Activated CD4-positive, alpha-beta memory T cell treated with anti-CD3 and anti-CD28 coated beads, Interleukin-2, amount 10 ng/mL, durations not matched to agents 7 days and 5 days (primary cell): ENCODE results near the gene PTPN21. TPM values are rescaled to one million over a fixed set of nuclear protein-coding genes. Genes with fewer than 3 reads are reported as not detected.

Experiments used
- CTCF ChIA-PET: fragments of 350-600 bp; sonication (Branson Sonifier 250); formaldehyde crosslinking; loops from one replicate; lab custom pipeline; 2021; ENCODE audit warnings: antibody characterized with exemption, inconsistent platforms; lab: Charles Lee
- POLR2A ChIA-PET: fragments of 350-600 bp; sonication (Branson Sonifier 250); formaldehyde crosslinking; loops from one replicate; lab custom pipeline; 2021; ENCODE audit warnings: antibody characterized with exemption; lab: Charles Lee
- DNase-seq: peaks from one replicate; pipeline ENCODE4 v3.0.0-alpha.2; 2020
- H3K27ac Mint-ChIP-seq: one replicate; pipeline ENCODE4 v1.8.0; 2021; ENCODE audit warnings: mild to moderate bottlenecking, mixed read lengths
- H3K27me3 Mint-ChIP-seq: one replicate; pipeline ENCODE4 v1.8.0; 2021; ENCODE audit warnings: mixed read lengths
- H3K36me3 Mint-ChIP-seq: one replicate; pipeline ENCODE4 v1.8.0; 2021; ENCODE audit warnings: low read depth, mixed read lengths
- H3K4me1 Mint-ChIP-seq: one replicate; pipeline ENCODE4 v1.8.0; 2021; ENCODE audit warnings: mixed read lengths
- H3K4me3 Mint-ChIP-seq: one replicate; pipeline ENCODE4 v1.8.0; 2021; ENCODE audit warnings: mild to moderate bottlenecking, mixed read lengths
- H3K9me3 Mint-ChIP-seq: one replicate; pipeline ENCODE4 v1.8.0; 2021; ENCODE audit warnings: mixed read lengths
- total RNA-seq, 2 experiments: library from RNA; stranded (reverse); gene quantifications; one replicate each; pipeline ENCODE4 v1.2.3, GENCODE V29; 2021

Gene PTPN21
- total RNA-seq, 2 experiments from 2014 or later = not detected

DNA sequence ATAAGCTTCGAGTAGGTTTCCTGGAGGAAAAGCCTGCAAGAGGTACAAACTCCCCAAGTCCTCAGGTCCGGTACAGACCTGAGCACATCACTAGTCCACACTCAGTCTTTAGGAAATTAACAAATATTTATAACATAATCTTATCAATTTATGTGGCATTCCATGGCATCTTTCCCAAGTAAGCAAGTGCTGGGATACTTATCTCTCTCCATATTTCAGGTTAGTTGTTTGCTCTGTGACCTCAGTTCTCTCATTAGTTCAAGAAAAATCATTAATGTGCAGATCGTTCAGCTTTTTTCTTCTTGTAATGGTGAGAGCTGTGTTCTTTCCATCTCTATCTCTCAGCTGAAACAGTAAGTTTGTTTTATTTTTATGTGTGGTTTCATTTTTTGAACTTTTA, 134.6 kb downstream of the PTPN21 start:
- CTCF ChIA-PET = no interaction called here
- DNase-seq = no peak
- H3K9me3 Mint-ChIP-seq = peaks cover 13% of the 10 kb centered on the region

DNA sequence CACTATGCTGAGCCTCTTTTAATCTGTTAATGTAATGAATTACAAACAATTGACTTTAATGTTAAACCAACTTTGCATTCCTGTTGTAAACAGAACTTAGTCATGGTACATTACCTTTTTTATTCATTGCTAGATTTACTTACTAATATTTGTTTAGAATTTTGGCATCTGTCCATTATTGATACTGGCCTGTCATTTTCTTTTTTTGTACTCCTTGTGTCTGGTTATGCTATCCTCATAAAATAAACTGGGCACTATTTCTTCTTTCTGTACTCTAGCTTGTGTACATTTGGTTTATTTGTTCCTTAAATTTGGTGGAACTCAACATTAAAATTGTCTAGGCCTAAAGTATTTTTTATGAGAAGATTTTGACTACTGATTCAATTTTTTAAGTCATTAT, 137.2 kb downstream of the PTPN21 start:
- CTCF ChIA-PET = no interaction called here
- H3K4me3 Mint-ChIP-seq = no peak overlapping the region
- no peak for DNase-seq
- POLR2A ChIA-PET = no interaction called here
- peaks cover 19% of the 10 kb centered on the region for H3K9me3 Mint-ChIP-seq
- H3K27ac Mint-ChIP-seq = no peak overlapping the region
- H3K27me3 Mint-ChIP-seq = no peaks in the 10 kb centered on the region
- H3K4me1 Mint-ChIP-seq = no peaks in the 10 kb centered on the region
- H3K36me3 Mint-ChIP-seq = peaks cover 9% of the 10 kb centered on the region

More for the DNA sequence above, 134.6 kb downstream of the PTPN21 start:
- Mint-ChIP-seq H3K36me3 (peaks cover 9% of the 10 kb centered on the region), H3K4me3 (no peak overlapping the region), H3K4me1 (no peaks in the 10 kb centered on the region), H3K27ac (no peak overlapping the region), H3K27me3 (no peaks in the 10 kb centered on the region)
- POLR2A ChIA-PET = no interaction called here

Other genes with a start within 250 kb of the PTPN21 start
- gene KCNK10, start 231.7 kb downstream of the PTPN21 start, total RNA-seq = not detected
- gene SPATA7, start 169.3 kb downstream of the PTPN21 start, total RNA-seq = 1 to 10 TPM; 3.7 to 4.0 TPM
- 10 to 100 TPM; 33.1 to 37.4 TPM for gene ZC3H14, start 8.0 kb upstream of the PTPN21 start, total RNA-seq
- 1 to 10 TPM; 2.4 to 2.9 TPM for gene EML5, start 237.9 kb upstream of the PTPN21 start, total RNA-seq